WTC11 (cell line): Measurements from ENCODE around the gene ACBD3. TPM values are rescaled to one million over a fixed set of nuclear protein-coding genes. Genes with fewer than 3 reads are reported as not detected.

Source experiments
- ATAC-seq: fragments of 200-7000 bp; cut with Tn5 transposase; 2 replicates; pipeline ENCODE4 v1.10.0; 2021; ENCODE audit warnings: mild to moderate bottlenecking, moderate library complexity
- CTCF ChIA-PET: fragments of 300-600 bp; sonication (Branson Sonifier 250); formaldehyde crosslinking; loops from one replicate; lab custom pipeline; 2021; ENCODE audit warnings: antibody characterized with exemption; lab: Charles Lee
- POLR2A ChIA-PET: fragments of 350-600 bp; sonication (Branson Sonifier 250); formaldehyde crosslinking; loops from one replicate; lab custom pipeline; 2021; ENCODE audit warnings: antibody characterized with exemption; lab: Charles Lee
- DNase-seq: peaks from one replicate; pipeline ENCODE4 v3.0.0; 2021; ENCODE audit warnings: low spot score
- H3K27ac Mint-ChIP-seq: 2 replicates; pipeline ENCODE4 v1.8.0; 2021; ENCODE audit warnings: mixed read lengths
- H3K27me3 Mint-ChIP-seq: 2 replicates; pipeline ENCODE4 v1.8.0; 2021; ENCODE audit warnings: low read depth, mild to moderate bottlenecking, moderate library complexity, mixed read lengths
- H3K36me3 Mint-ChIP-seq: 2 replicates; pipeline ENCODE4 v1.8.0; 2021; ENCODE audit warnings: mixed read lengths
- H3K4me1 Mint-ChIP-seq: 2 replicates; pipeline ENCODE4 v1.8.0; 2022; ENCODE audit warnings: mixed read lengths
- H3K4me3 Mint-ChIP-seq: 2 replicates; pipeline ENCODE4 v1.8.0; 2021; ENCODE audit warnings: mild to moderate bottlenecking, moderate library complexity, mixed read lengths
- H3K9me3 Mint-ChIP-seq: 2 replicates; pipeline ENCODE4 v1.8.0; 2021; ENCODE audit warnings: mixed read lengths
- SMAD3 ChIP-seq: sonication (generic); formaldehyde crosslinking; IDR thresholded peaks from 2 replicates; pipeline ENCODE4 v1.8.0; 2022; ENCODE audit warnings: missing genetic modification reagents, mild to moderate bottlenecking, borderline replicate concordance
- total RNA-seq: library from RNA; stranded (reverse); gene quantifications from 3 replicates; pipeline ENCODE4 v1.2.3, GENCODE V29; 2021
- TF ChIP-seq, protein P1 (sequence below): sonication (generic); formaldehyde crosslinking; IDR thresholded peaks from 2 replicates; pipeline ENCODE4 v1.8.1; 2023; ENCODE audit warnings: mild to moderate bottlenecking, moderate library complexity, missing genetic modification reagents
- TF ChIP-seq, protein P2 (sequence below): fragments of 250-450 bp; sonication (Bioruptor Pico); IDR thresholded peaks from 2 replicates; pipeline ENCODE4 v2.1.2; 2022; ENCODE audit warnings: mild to moderate bottlenecking, moderate library complexity
- TF ChIP-seq, protein P3 (sequence below): sonication (generic); formaldehyde crosslinking; IDR thresholded peaks from 2 replicates; pipeline ENCODE4 v1.8.1; 2022; ENCODE audit warnings: low read depth, mild to moderate bottlenecking, moderate library complexity, missing genetic modification reagents, borderline replicate concordance
- TF ChIP-seq, protein P4 (sequence below): sonication (generic); formaldehyde crosslinking; IDR thresholded peaks from 2 replicates; pipeline ENCODE4 v1.8.1; 2022; ENCODE audit warnings: missing genetic modification reagents, borderline replicate concordance
- TF ChIP-seq, protein P5 (sequence below): sonication (generic); formaldehyde crosslinking; conservative IDR thresholded peaks from 2 replicates; pipeline ENCODE4 v1.8.1; 2022; ENCODE audit warnings: mild to moderate bottlenecking, missing genetic modification reagents
- TF ChIP-seq, protein P6 (sequence below): fragments of 250-450 bp; sonication (Bioruptor Pico); IDR thresholded peaks from 2 replicates; pipeline ENCODE4 v1.9.0; 2021; ENCODE audit warnings: mild to moderate bottlenecking
- TF ChIP-seq, protein P7 (sequence below): fragments of 250-450 bp; sonication (Bioruptor Pico); IDR thresholded peaks from 2 replicates; pipeline ENCODE4 v1.9.0; 2021; ENCODE audit warnings: moderate library complexity, mild to moderate bottlenecking, inconsistent platforms, borderline replicate concordance

Gene ACBD3
- total RNA-seq, 1 experiment from 2014 or later: 38.9 TPM

DNA sequence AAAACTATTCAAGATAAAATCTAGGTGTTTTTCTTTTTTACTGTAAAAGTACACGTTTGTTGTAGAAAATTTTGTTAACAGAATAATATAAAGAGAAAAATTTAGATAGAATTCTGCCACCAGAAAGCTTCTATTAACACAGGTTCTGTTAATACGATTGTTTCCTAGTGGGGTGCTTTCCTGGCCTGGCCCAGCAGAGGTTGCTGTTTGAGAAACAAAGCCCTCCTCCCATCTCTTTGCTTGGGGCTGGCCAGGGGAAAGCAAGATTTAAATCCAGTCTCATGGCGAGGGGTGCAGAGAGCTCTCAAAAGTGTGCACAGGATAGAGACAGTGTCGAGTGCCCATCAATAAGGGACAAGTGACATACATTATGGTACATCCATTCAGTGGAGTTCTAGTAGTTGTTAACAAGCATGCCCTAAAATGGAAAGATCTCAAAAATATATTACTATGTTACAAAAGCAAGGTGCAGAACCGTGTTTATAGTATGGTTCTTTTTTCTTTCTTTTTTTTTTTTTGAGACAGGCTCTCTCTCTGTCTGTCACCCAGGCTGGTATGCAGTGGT, 14.6 kb upstream of the ACBD3 start:
- Mint-ChIP-seq H3K4me1 (peaks cover 19% of the 10 kb centered on the region), H3K4me3 (no peak overlapping the region), H3K27ac (no peak overlapping the region), H3K36me3 (no peaks in the 10 kb centered on the region)
- CTCF ChIA-PET: interaction anchor here (0.6 to 3.5 kb wide), 25 partner anchors 9 to 548 kb away, joined by 3 to 43 read pairs (median 4); partner anchors contain the start of genes ENAH, LIN9, MIXL1 and PARP1
- ATAC-seq (peak; percentile 75), DNase-seq (peak; percentile 60)
- TF ChIP-seq, protein P1, sequence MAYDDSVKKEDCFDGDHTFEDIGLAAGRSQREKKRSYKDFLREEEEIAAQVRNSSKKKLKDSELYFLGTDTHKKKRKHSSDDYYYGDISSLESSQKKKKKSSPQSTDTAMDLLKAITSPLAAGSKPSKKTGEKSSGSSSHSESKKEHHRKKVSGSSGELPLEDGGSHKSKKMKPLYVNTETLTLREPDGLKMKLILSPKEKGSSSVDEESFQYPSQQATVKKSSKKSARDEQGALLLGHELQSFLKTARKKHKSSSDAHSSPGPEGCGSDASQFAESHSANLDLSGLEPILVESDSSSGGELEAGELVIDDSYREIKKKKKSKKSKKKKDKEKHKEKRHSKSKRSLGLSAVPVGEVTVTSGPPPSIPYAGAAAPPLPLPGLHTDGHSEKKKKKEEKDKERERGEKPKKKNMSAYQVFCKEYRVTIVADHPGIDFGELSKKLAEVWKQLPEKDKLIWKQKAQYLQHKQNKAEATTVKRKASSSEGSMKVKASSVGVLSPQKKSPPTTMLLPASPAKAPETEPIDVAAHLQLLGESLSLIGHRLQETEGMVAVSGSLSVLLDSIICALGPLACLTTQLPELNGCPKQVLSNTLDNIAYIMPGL: no peak
- TF ChIP-seq, all 79 proteins: peak for 0
- Mint-ChIP-seq H3K27me3 (no peaks in the 10 kb centered on the region; the same call in 1 of the 2 replicates), H3K9me3 (no peaks in the 10 kb centered on the region)
- POLR2A ChIA-PET: no interaction called here

DNA sequence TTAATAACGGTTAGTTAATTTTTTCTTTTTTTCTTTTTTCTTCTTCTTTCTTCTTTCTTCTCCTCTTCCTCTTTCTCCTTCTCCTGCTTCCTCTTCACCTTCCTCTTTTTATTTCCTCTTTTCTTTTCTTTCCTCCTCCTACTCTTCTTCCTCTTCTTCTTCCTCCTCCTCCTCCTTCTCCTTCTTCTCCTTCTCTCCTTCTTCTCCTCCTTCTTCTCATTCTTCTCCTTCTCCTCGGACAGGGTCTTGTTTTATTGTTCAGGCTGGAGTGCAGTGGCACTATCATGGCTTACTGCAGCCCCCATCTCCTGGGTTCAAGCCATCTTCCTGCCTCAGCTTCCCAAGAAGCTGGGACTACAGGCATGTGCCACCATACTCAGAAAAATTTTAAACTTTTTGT, 13.4 kb upstream of the ACBD3 start:
- no peak for TF ChIP-seq SMAD3 (CRISPR knock-in tag)
- TF ChIP-seq, protein P2, sequence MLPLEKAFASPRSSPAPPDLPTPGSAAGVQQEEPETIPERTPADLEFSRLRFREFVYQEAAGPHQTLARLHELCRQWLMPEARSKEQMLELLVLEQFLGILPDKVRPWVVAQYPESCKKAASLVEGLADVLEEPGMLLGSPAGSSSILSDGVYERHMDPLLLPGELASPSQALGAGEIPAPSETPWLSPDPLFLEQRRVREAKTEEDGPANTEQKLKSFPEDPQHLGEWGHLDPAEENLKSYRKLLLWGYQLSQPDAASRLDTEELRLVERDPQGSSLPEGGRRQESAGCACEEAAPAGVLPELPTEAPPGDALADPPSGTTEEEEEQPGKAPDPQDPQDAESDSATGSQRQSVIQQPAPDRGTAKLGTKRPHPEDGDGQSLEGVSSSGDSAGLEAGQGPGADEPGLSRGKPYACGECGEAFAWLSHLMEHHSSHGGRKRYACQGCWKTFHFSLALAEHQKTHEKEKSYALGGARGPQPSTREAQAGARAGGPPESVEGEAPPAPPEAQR (CRISPR knock-in tag): no peak
- TF ChIP-seq, protein P3, sequence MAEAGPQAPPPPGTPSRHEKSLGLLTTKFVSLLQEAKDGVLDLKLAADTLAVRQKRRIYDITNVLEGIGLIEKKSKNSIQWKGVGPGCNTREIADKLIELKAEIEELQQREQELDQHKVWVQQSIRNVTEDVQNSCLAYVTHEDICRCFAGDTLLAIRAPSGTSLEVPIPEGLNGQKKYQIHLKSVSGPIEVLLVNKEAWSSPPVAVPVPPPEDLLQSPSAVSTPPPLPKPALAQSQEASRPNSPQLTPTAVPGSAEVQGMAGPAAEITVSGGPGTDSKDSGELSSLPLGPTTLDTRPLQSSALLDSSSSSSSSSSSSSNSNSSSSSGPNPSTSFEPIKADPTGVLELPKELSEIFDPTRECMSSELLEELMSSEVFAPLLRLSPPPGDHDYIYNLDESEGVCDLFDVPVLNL: no peak
- TF ChIP-seq, protein P4, sequence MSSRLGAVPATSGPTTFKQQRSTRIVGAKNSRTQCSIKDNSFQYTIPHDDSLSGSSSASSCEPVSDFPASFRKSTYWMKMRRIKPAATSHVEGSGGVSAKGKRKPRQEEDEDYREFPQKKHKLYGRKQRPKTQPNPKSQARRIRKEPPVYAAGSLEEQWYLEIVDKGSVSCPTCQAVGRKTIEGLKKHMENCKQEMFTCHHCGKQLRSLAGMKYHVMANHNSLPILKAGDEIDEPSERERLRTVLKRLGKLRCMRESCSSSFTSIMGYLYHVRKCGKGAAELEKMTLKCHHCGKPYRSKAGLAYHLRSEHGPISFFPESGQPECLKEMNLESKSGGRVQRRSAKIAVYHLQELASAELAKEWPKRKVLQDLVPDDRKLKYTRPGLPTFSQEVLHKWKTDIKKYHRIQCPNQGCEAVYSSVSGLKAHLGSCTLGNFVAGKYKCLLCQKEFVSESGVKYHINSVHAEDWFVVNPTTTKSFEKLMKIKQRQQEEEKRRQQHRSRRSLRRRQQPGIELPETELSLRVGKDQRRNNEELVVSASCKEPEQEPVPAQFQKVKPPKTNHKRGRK: 0 out of 2 replicates have a peak, but pooled peaks have one; percentile 63
- ATAC-seq: no peak
- no peaks in the 10 kb centered on the region; the same call in 1 of the 2 replicates for H3K27me3 Mint-ChIP-seq
- no peak for DNase-seq
- ChIA-PET CTCF (interaction anchor here (1.0 to 3.5 kb wide), 4 partner anchors 23 to 133 kb away, joined by 3 to 43 read pairs (median 14); partner anchors contain the start of gene MIXL1), POLR2A (no interaction called here)
- peaks cover 22% of the 10 kb centered on the region for H3K4me1 Mint-ChIP-seq
- no peak overlapping the region for H3K4me3 Mint-ChIP-seq
- no peak overlapping the region for H3K27ac Mint-ChIP-seq
- no peaks in the 10 kb centered on the region for H3K36me3 Mint-ChIP-seq
- no peaks in the 10 kb centered on the region for H3K9me3 Mint-ChIP-seq

DNA sequence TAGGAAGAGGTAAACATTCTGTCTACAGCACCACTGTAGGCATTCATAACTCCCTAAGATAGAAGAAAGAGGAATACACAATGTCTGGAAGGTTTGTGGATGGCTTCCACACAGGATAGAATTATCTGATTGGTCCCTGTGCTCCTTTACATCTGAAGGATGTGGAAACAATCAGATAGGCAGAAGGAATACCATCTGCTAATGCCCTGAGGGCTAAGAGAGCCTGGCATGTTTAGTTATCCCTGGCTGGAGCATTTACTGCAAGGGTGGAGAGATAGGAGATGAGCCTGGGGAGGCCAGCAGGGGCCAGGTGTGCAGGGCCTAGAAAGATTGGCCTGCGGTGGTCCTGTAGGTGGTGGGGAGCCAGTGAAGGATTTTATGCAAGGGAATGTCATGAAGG, 8.6 kb upstream of the ACBD3 start:
- TF ChIP-seq, protein P5, sequence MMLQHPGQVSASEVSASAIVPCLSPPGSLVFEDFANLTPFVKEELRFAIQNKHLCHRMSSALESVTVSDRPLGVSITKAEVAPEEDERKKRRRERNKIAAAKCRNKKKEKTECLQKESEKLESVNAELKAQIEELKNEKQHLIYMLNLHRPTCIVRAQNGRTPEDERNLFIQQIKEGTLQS (CRISPR knock-in tag): no peak
- TF ChIP-seq, protein P6, sequence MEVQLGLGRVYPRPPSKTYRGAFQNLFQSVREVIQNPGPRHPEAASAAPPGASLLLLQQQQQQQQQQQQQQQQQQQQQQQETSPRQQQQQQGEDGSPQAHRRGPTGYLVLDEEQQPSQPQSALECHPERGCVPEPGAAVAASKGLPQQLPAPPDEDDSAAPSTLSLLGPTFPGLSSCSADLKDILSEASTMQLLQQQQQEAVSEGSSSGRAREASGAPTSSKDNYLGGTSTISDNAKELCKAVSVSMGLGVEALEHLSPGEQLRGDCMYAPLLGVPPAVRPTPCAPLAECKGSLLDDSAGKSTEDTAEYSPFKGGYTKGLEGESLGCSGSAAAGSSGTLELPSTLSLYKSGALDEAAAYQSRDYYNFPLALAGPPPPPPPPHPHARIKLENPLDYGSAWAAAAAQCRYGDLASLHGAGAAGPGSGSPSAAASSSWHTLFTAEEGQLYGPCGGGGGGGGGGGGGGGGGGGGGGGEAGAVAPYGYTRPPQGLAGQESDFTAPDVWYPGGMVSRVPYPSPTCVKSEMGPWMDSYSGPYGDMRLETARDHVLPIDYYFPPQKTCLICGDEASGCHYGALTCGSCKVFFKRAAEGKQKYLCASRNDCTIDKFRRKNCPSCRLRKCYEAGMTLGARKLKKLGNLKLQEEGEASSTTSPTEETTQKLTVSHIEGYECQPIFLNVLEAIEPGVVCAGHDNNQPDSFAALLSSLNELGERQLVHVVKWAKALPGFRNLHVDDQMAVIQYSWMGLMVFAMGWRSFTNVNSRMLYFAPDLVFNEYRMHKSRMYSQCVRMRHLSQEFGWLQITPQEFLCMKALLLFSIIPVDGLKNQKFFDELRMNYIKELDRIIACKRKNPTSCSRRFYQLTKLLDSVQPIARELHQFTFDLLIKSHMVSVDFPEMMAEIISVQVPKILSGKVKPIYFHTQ (CRISPR knock-in tag): no peak
- TF ChIP-seq, protein P7, sequence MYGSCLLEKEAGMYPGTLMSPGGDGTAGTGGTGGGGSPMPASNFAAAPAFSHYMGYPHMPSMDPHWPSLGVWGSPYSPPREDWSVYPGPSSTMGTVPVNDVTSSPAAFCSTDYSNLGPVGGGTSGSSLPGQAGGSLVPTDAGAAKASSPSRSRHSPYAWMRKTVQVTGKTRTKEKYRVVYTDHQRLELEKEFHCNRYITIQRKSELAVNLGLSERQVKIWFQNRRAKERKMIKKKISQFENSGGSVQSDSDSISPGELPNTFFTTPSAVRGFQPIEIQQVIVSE (CRISPR knock-in tag): no peak
- CTCF ChIA-PET: interaction anchor here (1.2 to 6.1 kb wide), 2 partner anchors 69 to 75 kb away, joined by 5 to 92 read pairs; no protein-coding TSS in a partner anchor
- Mint-ChIP-seq H3K27ac (peak overlapping the region; percentile 21; the same call in 1 of the 2 replicates), H3K4me1 (0 out of 2 replicates have a peak, but pooled peaks cover 3% of the 10 kb centered on the region), H3K27me3 (no peaks in the 10 kb centered on the region; the same call in 1 of the 2 replicates), H3K36me3 (no peaks in the 10 kb centered on the region), H3K4me3 (no peak overlapping the region), H3K9me3 (no peaks in the 10 kb centered on the region)
- POLR2A ChIA-PET: no interaction called here
- no peak for ATAC-seq
- no peak for DNase-seq
